Transverse colon (tissue), 4 donors: Measurements from ENCODE around the gene PEX19. TPM values are rescaled to one million over a fixed set of nuclear protein-coding genes. Genes with fewer than 3 reads are reported as not detected.

ENCODE experiments used
- DNase-seq: peaks from one replicate; pipeline ENCODE4 v3.0.0-alpha.2; 2019
- H3K27ac ChIP-seq, 4 donors: fragments of 200-600 bp; sonication (generic); 2 replicates each; pipeline ENCODE4 v1.5.1; 2016 to 2018; ENCODE audit warnings: inconsistent platforms in 4 of 4
- H3K27me3 ChIP-seq: fragments of 200-600 bp; sonication (generic); 2 replicates; pipeline ENCODE4 v1.5.1; 2017; ENCODE audit warnings: inconsistent platforms
- H3K36me3 ChIP-seq, 4 donors: fragments of 200-600 bp; sonication (generic); 2 replicates each; pipeline ENCODE4 v1.5.1; 2017 to 2019; ENCODE audit warnings: inconsistent platforms in 4 of 4
- H3K4me1 ChIP-seq, 4 donors: fragments of 200-600 bp; sonication (generic); 2 replicates each; pipeline ENCODE4 v1.5.1; 2017 to 2020; ENCODE audit warnings: inconsistent platforms in 4 of 4
- H3K4me3 ChIP-seq, 4 donors: fragments of 200-600 bp; sonication (generic); 1 replicate in 1 of 4; 2 replicates in 3 of 4; pipeline versions ENCODE4 v1.5.1 to v1.6.1; 2017 to 2019; ENCODE audit warnings: inconsistent platforms in 4 of 4
- H3K9me3 ChIP-seq, 2 donors: fragments of 200-600 bp; sonication (generic); 2 replicates each; pipeline ENCODE4 v1.5.1; 2017 to 2019; ENCODE audit warnings: inconsistent platforms in 2 of 2
- CTCF ChIP-seq, 5 experiments: fragments of 200-600 bp in 3 of 5; fragments of 450-650 bp in 2 of 5; sonication (generic) in 3 of 5; IDR thresholded peaks; 1 replicate in 2 of 5; 2 replicates in 3 of 5; pipeline ENCODE4 v1.5.1; 2016 to 2017; ENCODE audit warnings: antibody characterized with exemption in 5 of 5, inconsistent platforms in 3 of 5, mild to moderate bottlenecking in 2 of 5, moderate library complexity in 1 of 5
- EP300 ChIP-seq: sonication (generic); formaldehyde crosslinking; IDR thresholded peaks from one replicate; pipeline ENCODE4 v1.6.1; 2017; ENCODE audit warnings: antibody characterized with exemption, low read depth
- POLR2A ChIP-seq: fragments of 450-650 bp; IDR thresholded peaks from one replicate; pipeline ENCODE4 v1.6.1; 2016; ENCODE audit warnings: antibody characterized with exemption, mild to moderate bottlenecking, moderate library complexity
- POLR2AphosphoS5 ChIP-seq, 3 donors: sonication (generic); formaldehyde crosslinking; IDR thresholded peaks; one replicate each; pipeline ENCODE4 v1.6.1; 2016; ENCODE audit warnings: antibody characterized with exemption in 3 of 3
- WGBS, 2 donors: methylation state at CpG; one replicate each; pipeline ENCODE4 v1.1.5; 2018; ENCODE audit warnings: low coverage in 1 of 2; 5-methylcytosine and 5-hydroxymethylcytosine counted together
- in situ Hi-C, 4 donors: fragments of 200-750 bp; cut with MboI; loops; one replicate each; pipeline versions ENCODE4 v1.15.0 to v1.15.1; 2017; ENCODE audit warnings: low sequenced_read_pairs in 3 of 4, low pct_ligation_motif_present in 1 of 4, low pct_unique_long_range_greater_than_20kb in 1 of 4
- intact Hi-C: fragments of 100-400 bp; cut with DNase I; formaldehyde crosslinking; loops from one replicate; pipeline ENCODE4 v1.15.1; 2023; ENCODE audit warnings: low total_unique reads
- total RNA-seq, 4 donors: library from RNA; depleted of rRNA; stranded (reverse); fragments of >200 nt; gene quantifications; one replicate each; pipeline ENCODE4 v1.1.0, GENCODE V29; 2016

The PEX19 gene
- total RNA-seq, 4 donors from 2014 or later = 22.1 to 50.8 (median 32.8) TPM

- no peak for DNase-seq
- in situ Hi-C loops = loop anchor here in 1 of 4 donors (10.0 kb wide), 1 partner anchor 62 kb away; the partner anchor contains the start of gene CASQ1
- Histone ChIP-seq H3K4me3 (no peak overlapping the region), H3K9me3 (no peaks in the 10 kb centered on the region), H3K36me3 (no peaks in the 10 kb centered on the region), H3K27me3 (no peaks in the 10 kb centered on the region), H3K27ac (peak overlapping the region in 1 of 4 donors; percentile 9), H3K4me1 (peaks cover 12 to 64% (median 23%) of the 10 kb centered on the region in 4 donors)
- WGBS, 2 donors = 46 to 53% methylated on average over 3 of the region's 3 CpGs
- intact Hi-C loops = no loop called here
- TF ChIP-seq EP300 (no peak), CTCF (IDR thresholded peaks at IDR 0.05) (no peak)
Observed at GRCh38 chr1:160256396-160257046, 28.4 kb downstream of the PEX19 start.

- in situ Hi-C loops = loop anchor here in 1 of 4 donors (10.0 kb wide), 1 partner anchor 61 kb away; the partner anchor contains the start of gene CASQ1
- Histone ChIP-seq H3K27ac (no peak overlapping the region), H3K27me3 (no peaks in the 10 kb centered on the region), H3K36me3 (no peaks in the 10 kb centered on the region), H3K4me3 (no peak overlapping the region), H3K4me1 (peaks cover 12 to 65% (median 17%) of the 10 kb centered on the region in 4 donors), H3K9me3 (no peaks in the 10 kb centered on the region)
- 85 to 100% methylated on average over 4 of the region's 4 CpGs for WGBS, 2 donors
- DNase-seq = no peak
- TF ChIP-seq POLR2AphosphoS5 (IDR thresholded peaks at IDR 0.05) (no peak), CTCF (IDR thresholded peaks at IDR 0.05) (no peak), POLR2A (no peak), EP300 (no peak)
- intact Hi-C loops = no loop called here
Observed at GRCh38 chr1:160255781-160256300, 29.1 kb downstream of the PEX19 start.

- Histone ChIP-seq H3K4me1 (peaks cover 5 to 31% (median 7%) of the 10 kb centered on the region in 4 donors), H3K27ac (peak overlapping the region in 2 of 4 donors; percentile 23 to 43), H3K9me3 (no peaks in the 10 kb centered on the region), H3K4me3 (no peak overlapping the region), H3K36me3 (no peaks in the 10 kb centered on the region), H3K27me3 (no peaks in the 10 kb centered on the region)
- in situ Hi-C loops (loop anchor here in 1 of 4 donors (10.0 kb wide), 1 partner anchor 57 kb away; the partner anchor contains the start of gene CASQ1), intact Hi-C loops (loop anchor here (5.0 kb wide), 1 partner anchor 55 kb away; no protein-coding TSS in a partner anchor)
- 68 to 73% methylated on average over 4 to 5 of the region's 5 CpGs for WGBS, 2 donors
- DNase-seq = peak; percentile 67
- peak; percentile 60 to 72 (median 63) for TF ChIP-seq CTCF (IDR thresholded peaks at IDR 0.05)
- TF ChIP-seq POLR2AphosphoS5 (IDR thresholded peaks at IDR 0.05) = no peak
- TF ChIP-seq POLR2A = no peak
- no peak for TF ChIP-seq EP300
Observed at GRCh38 chr1:160251687-160252526, 33.0 kb downstream of the PEX19 start.

GRCh38 chr1:160251011-160251410, 33.9 kb downstream of the PEX19 start:
- Histone ChIP-seq H3K27ac (peak overlapping the region in 3 of 4 donors; percentile 14 to 43 (median 21)), H3K9me3 (no peaks in the 10 kb centered on the region), H3K27me3 (no peaks in the 10 kb centered on the region), H3K36me3 (no peaks in the 10 kb centered on the region), H3K4me1 (peaks cover 0 to 22% (median under 1%) of the 10 kb centered on the region in 4 donors), H3K4me3 (no peak overlapping the region)
- DNase-seq = no peak
- intact Hi-C loops (loop anchor here (5.0 kb wide), 1 partner anchor 54 kb away; no protein-coding TSS in a partner anchor), in situ Hi-C loops (loop anchor here in 1 of 4 donors (10.0 kb wide), 1 partner anchor 56 kb away; the partner anchor contains the start of gene CASQ1)
- TF ChIP-seq POLR2AphosphoS5 (IDR thresholded peaks at IDR 0.05) (no peak), POLR2A (no peak)
